Esophagus muscularis mucosa (tissue), 4 donors: Measurements from ENCODE around the gene LMX1B.

ENCODE experiments used
- CTCF ChIP-seq, 3 experiments: fragments of 200-600 bp in 2 of 3; fragments of 450-650 bp in 1 of 3; sonication (generic) in 2 of 3; IDR thresholded peaks; one replicate each; pipeline ENCODE4 v1.5.1; 2017 to 2019; ENCODE audit warnings: antibody characterized with exemption in 3 of 3, mild to moderate bottlenecking in 2 of 3, moderate library complexity in 1 of 3
- EP300 ChIP-seq: sonication (generic); formaldehyde crosslinking; IDR thresholded peaks from one replicate; pipeline ENCODE4 v1.6.1; 2017; ENCODE audit warnings: antibody characterized with exemption
- POLR2A ChIP-seq: fragments of 450-650 bp; IDR thresholded peaks from one replicate; pipeline ENCODE4 v1.6.1; 2017; ENCODE audit warnings: antibody characterized with exemption, moderate library complexity, mild to moderate bottlenecking, low read depth
- POLR2AphosphoS5 ChIP-seq, 2 donors: sonication (generic); formaldehyde crosslinking; IDR thresholded peaks; one replicate each; pipeline ENCODE4 v1.6.1; 2017; ENCODE audit warnings: antibody characterized with exemption in 2 of 2

- TF ChIP-seq CTCF (IDR thresholded peaks at IDR 0.05) (no peak), POLR2AphosphoS5 (IDR thresholded peaks at IDR 0.05) (no peak), POLR2A (no peak), EP300 (no peak)
Measured at GRCh38 chr9:126697330-126697729, 83.6 kb downstream of the LMX1B start.
